GM19438 (cell line): ENCODE data around the gene KRI1.
A peak's percentile ranks its signal among the peaks of the same experiment; 100 is the strongest.
"Not testable (repeated sequence)": the region's sequence is repeated elsewhere in the genome, so short reads cannot be mapped to it uniquely, and the experiment has no call there.

Source experiments
- ATAC-seq: cut with Tn5 transposase; IDR thresholded peaks from one replicate; pipeline ENCODE4 v1.9.1; 2021; ENCODE audit warnings: low read depth; ENCODE audit not compliant: unreplicated experiment

The KRI1 gene

GRCh38 chr19:10551698-10552301 is 14.0 kb downstream of the KRI1 start:
- ATAC-seq = no peak

- ATAC-seq = not testable (repeated sequence)
These were observed 14.8 kb downstream of the KRI1 start for GRCh38 chr19:10551006-10551405.

GRCh38 chr19:10550336-10550735 is 15.5 kb downstream of the KRI1 start:
- no peak for ATAC-seq

- ATAC-seq = no peak
These were observed 16.1 kb downstream of the KRI1 start for GRCh38 chr19:10549733-10550132.

GRCh38 chr19:10548746-10549276 is 17.0 kb downstream of the KRI1 start:
- ATAC-seq = no peak

- no peak for ATAC-seq
These were observed 19.0 kb downstream of the KRI1 start for GRCh38 chr19:10546817-10547216.

- no peak for ATAC-seq
These were observed 21.0 kb downstream of the KRI1 start for GRCh38 chr19:10544753-10545251.

GRCh38 chr19:10544242-10544752 is 21.5 kb downstream of the KRI1 start:
- ATAC-seq = no peak

GRCh38 chr19:10543420-10544241 is 22.2 kb downstream of the KRI1 start, which contains the start of gene ATG4D:
TSS of gene ATG4D (plus strand) at chr19:10543904. CDS start at chr19:10544091, 187 bp downstream.
- ATAC-seq = peak; percentile 73

- no peak for ATAC-seq
These were observed 22.8 kb downstream of the KRI1 start for GRCh38 chr19:10543059-10543419.

GRCh38 chr19:10539016-10539415 is 26.8 kb downstream of the KRI1 start:
- not testable (repeated sequence) for ATAC-seq

GRCh38 chr19:10538204-10538983 is 27.4 kb downstream of the KRI1 start:
- no peak for ATAC-seq

- no peak for ATAC-seq
These were observed 28.1 kb downstream of the KRI1 start for GRCh38 chr19:10537668-10538067.

GRCh38 chr19:10535613-10536012 is 30.2 kb downstream of the KRI1 start:
- ATAC-seq = no peak

- no peak for ATAC-seq
These were observed 32.0 kb downstream of the KRI1 start for GRCh38 chr19:10533646-10534386.

- no peak for ATAC-seq
These were observed 33.4 kb downstream of the KRI1 start for GRCh38 chr19:10532457-10532856.

GRCh38 chr19:10526887-10527286 is 38.9 kb downstream of the KRI1 start:
- ATAC-seq = not testable (repeated sequence)

- no peak for ATAC-seq
These were observed 40.2 kb downstream of the KRI1 start for GRCh38 chr19:10525636-10526035.

GRCh38 chr19:10523135-10523636 is 42.6 kb downstream of the KRI1 start:
- no peak for ATAC-seq
